K562 (cell line): ENCODE data around the gene SYN1. TPM values are rescaled to one million over a fixed set of nuclear protein-coding genes. Genes with fewer than 3 reads are reported as not detected.

ENCODE experiments used
- ATAC-seq: fragments of 200-7000 bp; cut with Tn5 transposase; 3 replicates; pipeline ENCODE4 v1.9.1; 2020; ENCODE audit warnings: moderate library complexity
- BruUV-seq: library from RNA; stranded (reverse); fragments of 400-500 nt; replicated peaks from 2 replicates; lab custom pipeline; 2021; lab: Mats Ljungman, UMichigan
- CTCF ChIA-PET: fragments of 300-600 bp; formaldehyde crosslinking; extraction: SDS; loops from one replicate; lab custom pipeline; 2021; ENCODE audit warnings: low intra/inter-chr PET ratio; lab: Yijun Ruan, JAX
- POLR2A ChIA-PET: fragments of 300-600, 350-650 bp; sonication (Branson Sonifier 250); formaldehyde crosslinking; extraction: SDS; loops from one replicate; lab custom pipeline; 2021; ENCODE audit warnings: antibody characterized with exemption, inconsistent platforms; lab: Yijun Ruan, JAX
- DNase-seq, 4 experiments: peaks; one replicate each; pipeline versions ENCODE4 v3.0.0 to v3.0.0-alpha.2; 2011 to 2018; ENCODE audit warnings: low spot score in 3 of 4, mixed read lengths in 3 of 4; ENCODE audit errors: extremely low read depth in 1 of 4
- FAIRE-seq: peaks from 2 replicates; lab custom pipeline; 2011; peaks lifted over from hg19 to GRCh38; lab: Jason Lieb, UNC
- H2AFZ ChIP-seq: 2 replicates; pipeline ENCODE4 v1.6.0; 2011; ENCODE audit warnings: low read depth, low read length, control low read depth, inconsistent platforms
- H3K27ac ChIP-seq: fragments of 200-600 bp; 3 replicates; pipeline ENCODE4 v1.8.0; 2011; ENCODE audit warnings: low read depth, mild to moderate bottlenecking, control low read depth, inconsistent platforms, low read length, moderate library complexity, mixed read lengths; ENCODE audit errors: extremely low read depth
- H3K27me3 ChIP-seq, 2 experiments: fragments of 300-600 bp in 1 of 2; 2 replicates in 1 of 2; 3 replicates in 1 of 2; pipeline versions ENCODE4 v1.6.0 to v1.8.0; 2011; ENCODE audit warnings: inconsistent platforms in 2 of 2, low read length in 2 of 2, mild to moderate bottlenecking in 1 of 2, mixed read lengths in 1 of 2, moderate library complexity in 1 of 2; ENCODE audit not compliant: control insufficient read depth in 2 of 2, insufficient read depth in 2 of 2
- H3K36me3 ChIP-seq: fragments of 300-600 bp; 3 replicates; pipeline ENCODE4 v1.8.0; 2011; ENCODE audit warnings: mild to moderate bottlenecking, low read length, inconsistent platforms; ENCODE audit not compliant: control insufficient read depth, insufficient read depth
- H3K4me1 ChIP-seq, 2 experiments: fragments of 200-600 bp in 1 of 2; replicated peaks in 1 of 2; 2 replicates in 1 of 2; 3 replicates in 1 of 2; pipeline versions ENCODE4 v1.5.1 to v1.8.0; 2011; ENCODE audit warnings: inconsistent platforms in 2 of 2, low read length in 2 of 2, mild to moderate bottlenecking in 1 of 2, mixed read lengths in 1 of 2, moderate library complexity in 1 of 2; ENCODE audit not compliant: control insufficient read depth in 2 of 2, insufficient read depth in 2 of 2
- H3K4me2 ChIP-seq: 2 replicates; pipeline ENCODE4 v1.6.1; 2011; ENCODE audit warnings: low read length, control low read depth, inconsistent platforms, mixed read lengths; ENCODE audit not compliant: insufficient read depth
- H3K4me3 ChIP-seq: fragments of 200-600 bp; sonication (generic), shearing (Covaris generic); 2 replicates; pipeline ENCODE4 v1.5.1; 2016; ENCODE audit warnings: control low read depth, inconsistent platforms
- H3K79me2 ChIP-seq: fragments of 200-600 bp; 3 replicates; pipeline ENCODE4 v1.8.0; 2011; ENCODE audit warnings: low read length, inconsistent platforms; ENCODE audit not compliant: control insufficient read depth, insufficient read depth
- H3K9ac ChIP-seq, 2 experiments: 2 replicates each; pipeline versions ENCODE4 v1.6.0 to v1.6.1; 2011; ENCODE audit warnings: low read depth in 2 of 2, low read length in 2 of 2, control low read depth in 1 of 2, inconsistent platforms in 1 of 2, mild to moderate bottlenecking in 1 of 2, mixed read lengths in 1 of 2; ENCODE audit not compliant: insufficient read depth in 1 of 2
- H3K9me1 ChIP-seq: one replicate; pipeline ENCODE4 v1.6.0; 2011; ENCODE audit warnings: inconsistent platforms, mild to moderate bottlenecking, low read length, moderate library complexity; ENCODE audit not compliant: control insufficient read depth, insufficient read depth
- H3K9me3 ChIP-seq: replicated peaks from 2 replicates; pipeline ENCODE4 v1.5.1; 2011; ENCODE audit warnings: low read depth, low read length, inconsistent platforms; ENCODE audit not compliant: control insufficient read depth, insufficient read depth
- H4K20me1 ChIP-seq: replicated peaks from 2 replicates; pipeline ENCODE4 v1.6.1; 2011; ENCODE audit warnings: low read length, inconsistent platforms, mixed read lengths; ENCODE audit not compliant: control insufficient read depth, insufficient read depth
- ARID1B ChIP-seq: fragments of 450-650 bp; IDR thresholded peaks from 2 replicates; pipeline ENCODE4 v1.6.1; 2016; ENCODE audit warnings: antibody characterized with exemption, mild to moderate bottlenecking, inconsistent platforms
- ATF4 ChIP-seq: fragments of 450-650 bp; formaldehyde crosslinking; IDR thresholded peaks from 2 replicates; pipeline ENCODE4 v1.4.0; 2022; ENCODE audit warnings: mild to moderate bottlenecking, moderate library complexity
- EGR1 ChIP-seq: fragments of 450-650 bp; conservative IDR thresholded peaks from 2 replicates; pipeline ENCODE4 v1.6.1; 2017; ENCODE audit warnings: mild to moderate bottlenecking
- ELF1 ChIP-seq: fragments of 200-800 bp; sonication (Bioruptor generic); IDR thresholded peaks from 2 replicates; pipeline ENCODE4 v1.6.1; 2016; ENCODE audit warnings: missing genetic modification characterization, missing compliant biosample characterization
- LEF1 ChIP-seq: fragments of 450-650 bp; IDR thresholded peaks from 2 replicates; pipeline ENCODE4 v1.6.1; 2016; ENCODE audit warnings: mild to moderate bottlenecking
- MAFK ChIP-seq: IDR thresholded peaks from 2 replicates; pipeline ENCODE4 v1.6.1; 2011; ENCODE audit warnings: low read length, improper control_type of control experiment
- POLR2A ChIP-seq: fragments of 450-650 bp; conservative IDR thresholded peaks from 2 replicates; pipeline ENCODE4 v1.6.1; 2016
- PTRF ChIP-seq: fragments of 450-650 bp; IDR thresholded peaks from 2 replicates; pipeline ENCODE4 v1.6.1; 2016; ENCODE audit warnings: mild to moderate bottlenecking, missing genetic modification characterization, missing compliant biosample characterization
- SNAPC5 ChIP-seq: fragments of 250-450 bp; sonication (Bioruptor Pico); IDR thresholded peaks from 2 replicates; pipeline ENCODE4 v1.8.0; 2021; ENCODE audit warnings: moderate library complexity, mild to moderate bottlenecking, inconsistent platforms
- SOX6 ChIP-seq: fragments of 450-650 bp; IDR thresholded peaks from 2 replicates; pipeline ENCODE4 v1.6.1; 2014; ENCODE audit warnings: mild to moderate bottlenecking
- SPI1 ChIP-seq: IDR thresholded peaks from 2 replicates; pipeline ENCODE4 v1.6.1; 2011; ENCODE audit warnings: low read depth, low read length, control low read depth, borderline replicate concordance
- ZBTB40 ChIP-seq, 2 experiments: fragments of 450-650 bp in 1 of 2; sonication (generic) in 1 of 2; formaldehyde crosslinking in 1 of 2; IDR thresholded peaks; 2 replicates each; pipeline versions ENCODE4 v1.7.1 to v1.9.0; 2016 to 2022; ENCODE audit warnings: inconsistent platforms in 1 of 2, mild to moderate bottlenecking in 1 of 2, missing genetic modification reagents in 1 of 2
- WGBS: fragments of 100-300 bp; shearing (Covaris generic); methylation state at CpG from one replicate; pipeline ENCODE4 v1.1.6; 2016; ENCODE audit warnings: low coverage, mixed read lengths; ENCODE audit not compliant: insufficient coverage; ENCODE audit errors: missing lambda C conversion rate; 5-methylcytosine and 5-hydroxymethylcytosine counted together
- in situ Hi-C: fragments of 300-500 bp; cut with MboI; formaldehyde crosslinking; loops from 4 replicates; pipeline ENCODE4 v1.15.0; 2018; ENCODE audit warnings: inconsistent platforms, mixed read lengths
- intact Hi-C: fragments of 100-400 bp; cut with micrococcal nuclease; formaldehyde crosslinking; loops from 2 replicates; pipeline ENCODE4 v1.14.2; 2022
- polyA plus RNA-seq, 8 experiments: library from polyadenylated mRNA; depleted of rRNA in 4 of 8; stranded (reverse) in 5 of 8; unstranded in 3 of 8; fragments of >200 nt; fragmentation: Nextera tagmentation in 2 of 8; fragmentation: Illumina TruSeq in 1 of 8; extraction: Ambion mirVana in 2 of 8; extraction: Trizol in 1 of 8; gene quantifications; 2 replicates each; pipeline versions ENCODE4 v1.2.1 to v1.2.3, GENCODE V29; 2011 to 2014; ENCODE audit warnings: inconsistent platforms in 1 of 8, missing spikeins in 1 of 8
- total RNA-seq, 7 experiments: library from RNA; depleted of rRNA in 6 of 7; stranded (reverse); fragments of >200 nt in 6 of 7; fragmentation: Illumina TruSeq in 2 of 7; extraction: Trizol in 2 of 7; gene quantifications; 2 replicates each; pipeline versions ENCODE4 v1.2.1 to v1.2.3, GENCODE V29; 2011 to 2021; ENCODE audit warnings: low replicate concordance in 1 of 7

The SYN1 gene
- total and polyA plus RNA-seq, 9 of the 15 experiments (the other 6 are each of a cell fraction or from before 2014, with no cell fraction given) = 0.01 to 0.28 (median 0.18) TPM; not detected in 2

GRCh38 chrX:47540754-47541538 is 78.7 kb downstream of the SYN1 start:
- Histone ChIP-seq H3K9me3 (no peaks in the 10 kb centered on the region), H3K79me2 (no peaks in the 10 kb centered on the region), H2AFZ (peak overlapping the region; percentile 96), H3K9ac (peak overlapping the region in 1 of 2 experiments; percentile 63; a peak in 1 of 4 replicates), H3K4me3 (no peak overlapping the region), H3K36me3 (no peaks in the 10 kb centered on the region), H3K27ac (peak overlapping the region; percentile 72), H3K27me3 (no peaks in the 10 kb centered on the region), H3K4me2 (peak overlapping the region; percentile 9), H3K4me1 (peaks cover 0 to 8% of the 10 kb centered on the region in 2 experiments; a peak in 3 of 5 replicates), H4K20me1 (no peaks in the 10 kb centered on the region), H3K9me1 (no peaks in the 10 kb centered on the region)
- in situ Hi-C loops = no loop called here
- ChIA-PET CTCF (interaction anchor here (0.5 to 0.8 kb wide), 2 partner anchors 20 to 483 kb away, joined by 3 read pairs; partner anchors contain the start of gene ARAF), POLR2A (interaction anchor here (0.5 to 1.1 kb wide), 4 partner anchors 11 to 941 kb away, joined by 3 read pairs; no protein-coding TSS in a partner anchor)
- intact Hi-C loops = loop anchor here (1.0 kb wide), 3 partner anchors 20 to 182 kb away; partner anchors contain the start of genes ARAF and TIMP1
- ATAC-seq (peak; percentile 100), FAIRE-seq (peak; percentile 96), DNase-seq (peak; percentile 63 to 92 (median 78))
- 22% methylated on average over 14 of the region's 15 CpGs for WGBS
- BruUV-seq = no TSS peak
- TF ChIP-seq LEF1 (0 out of 2 replicates have a peak, but pooled peaks have one; percentile 73), MAFK (peak; percentile 9; the same call in 1 of the 2 replicates), ZBTB40 (IDR thresholded peaks at IDR 0.05) (no peak), ZBTB40 (CRISPR knock-in tag; IDR thresholded peaks at IDR 0.05) (no peak), EGR1 (peak; percentile 71), POLR2A (peak; percentile 56; the same call in 1 of the 2 replicates), SOX6 (peak; percentile 40), PTRF (tag) (no peak), ARID1B (peak; percentile 17; the same call in 1 of the 2 replicates), ELF1 (tag) (peak; percentile 47), SPI1 (peak; percentile 86), ATF4 (CRISPR knock-in tag) (no peak), SNAPC5 (no peak)
